GM12878 (cell line): ENCODE data around the gene LTBP2. TPM values are rescaled to one million over a fixed set of nuclear protein-coding genes. Genes with fewer than 3 reads are reported as not detected.

ENCODE experiments used
- ATF2 ChIP-seq: IDR thresholded peaks from 2 replicates; pipeline ENCODE4 v1.6.1; 2012; ENCODE audit warnings: low read length, inconsistent platforms
- BRCA1 ChIP-seq: IDR thresholded peaks from 2 replicates; pipeline ENCODE4 v1.6.1; 2011; ENCODE audit warnings: low read depth, low read length, improper control_type of control experiment
- E2F4 ChIP-seq: IDR thresholded peaks from 2 replicates; pipeline ENCODE4 v1.6.1; 2012; ENCODE audit warnings: low read depth, low read length, improper control_type of control experiment
- JUND ChIP-seq: IDR thresholded peaks from 2 replicates; pipeline ENCODE4 v1.6.1; 2012; ENCODE audit warnings: low read depth, mild to moderate bottlenecking, low read length, improper control_type of control experiment, moderate library complexity
- LARP7 ChIP-seq: fragments of 450-650 bp; IDR thresholded peaks from 2 replicates; pipeline ENCODE4 v1.6.1; 2017; ENCODE audit warnings: mild to moderate bottlenecking
- MTA2 ChIP-seq: fragments of 450-650 bp; IDR thresholded peaks from 2 replicates; pipeline ENCODE4 v1.6.1; 2016; ENCODE audit warnings: low read depth, mild to moderate bottlenecking, moderate library complexity
- SMC3 ChIP-seq: IDR thresholded peaks from 2 replicates; pipeline ENCODE4 v1.6.1; 2011; ENCODE audit warnings: low read length, improper control_type of control experiment, borderline replicate concordance
- SREBF2 ChIP-seq: IDR thresholded peaks from 2 replicates; pipeline ENCODE4 v1.6.1; 2012; ENCODE audit warnings: mild to moderate bottlenecking, low read length
- polyA plus RNA-seq, 11 experiments: library from polyadenylated mRNA; depleted of rRNA in 4 of 11; unstranded in 6 of 11; stranded (reverse) in 5 of 11; fragments of >200 nt; fragmentation: Nextera tagmentation in 4 of 11; fragmentation: Illumina TruSeq in 1 of 11; extraction: Ambion mirVana in 4 of 11; extraction: Trizol in 1 of 11; gene quantifications; 1 replicate in 1 of 11; 2 replicates in 10 of 11; pipeline versions ENCODE4 v1.2.1 to v1.2.3, GENCODE V29; 2011 to 2016; ENCODE audit warnings: inconsistent platforms in 2 of 11, missing spikeins in 2 of 11, low read depth in 1 of 11
- total RNA-seq, 4 experiments: library from RNA; depleted of rRNA in 3 of 4; stranded (reverse); fragments of >200 nt in 3 of 4; fragmentation: Illumina TruSeq in 1 of 4; extraction: Trizol in 1 of 4; gene quantifications; 2 replicates each; pipeline versions ENCODE4 v1.2.1 to v1.2.3, GENCODE V29; 2013 to 2021
- TF ChIP-seq, protein P1 (sequence below): fragments of 450-650 bp; IDR thresholded peaks from 2 replicates; pipeline ENCODE4 v1.6.1; 2017; ENCODE audit warnings: low read depth, mild to moderate bottlenecking, moderate library complexity
- TF ChIP-seq, protein P2 (sequence below): fragments of 450-650 bp; IDR thresholded peaks from 2 replicates; pipeline ENCODE4 v1.6.1; 2017; ENCODE audit warnings: mild to moderate bottlenecking
- TF ChIP-seq, protein P3 (sequence below): fragments of 450-650 bp; IDR thresholded peaks from 2 replicates; pipeline ENCODE4 v1.6.1; 2016; ENCODE audit warnings: mild to moderate bottlenecking

LTBP2 gene
- total and polyA plus RNA-seq, 10 of the 15 experiments (the other 5 are each of a cell fraction or from before 2014, with no cell fraction given), result 0.03 to 0.23 (median 0.06) TPM; not detected in 1

DNA sequence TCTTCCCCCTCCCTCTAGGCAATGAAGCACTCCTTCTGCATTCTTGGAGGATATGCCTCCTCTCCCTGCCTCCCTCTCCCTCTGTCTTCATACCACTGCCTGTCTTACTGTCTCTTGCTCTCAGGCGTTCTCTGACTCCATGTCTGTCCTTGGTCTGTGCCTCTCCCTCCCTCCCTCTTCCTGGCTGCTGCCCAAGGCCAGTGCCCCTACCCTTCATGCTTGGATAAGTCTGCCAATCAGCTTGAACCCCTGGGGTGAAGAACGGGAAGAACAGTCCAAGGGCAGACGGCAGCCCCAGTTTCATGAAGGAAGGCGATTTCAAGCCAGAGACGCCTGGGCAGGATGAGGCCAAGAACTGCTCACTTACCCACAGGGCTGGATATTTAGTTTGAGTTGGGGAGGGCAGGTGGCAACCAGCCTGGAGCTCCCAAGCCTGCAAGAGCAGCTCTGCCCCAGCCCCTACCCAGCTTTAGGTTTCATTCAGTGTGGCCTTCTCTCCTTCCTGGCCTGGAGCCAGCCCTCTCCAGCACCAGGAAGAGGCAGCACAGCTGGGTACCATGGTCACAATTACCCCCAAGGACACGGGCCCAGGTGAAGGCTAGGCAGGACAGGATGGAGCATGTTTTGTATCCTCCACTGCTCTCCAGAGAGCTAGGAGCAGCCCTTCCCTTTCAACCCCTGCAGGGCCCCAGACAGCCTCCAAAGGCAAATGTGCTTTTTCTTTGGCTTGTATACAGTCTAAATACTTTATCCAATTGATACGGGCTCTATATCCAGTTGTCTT lies 35.8 kb upstream of the LTBP2 start (continued):
- TF ChIP-seq, protein P1, sequence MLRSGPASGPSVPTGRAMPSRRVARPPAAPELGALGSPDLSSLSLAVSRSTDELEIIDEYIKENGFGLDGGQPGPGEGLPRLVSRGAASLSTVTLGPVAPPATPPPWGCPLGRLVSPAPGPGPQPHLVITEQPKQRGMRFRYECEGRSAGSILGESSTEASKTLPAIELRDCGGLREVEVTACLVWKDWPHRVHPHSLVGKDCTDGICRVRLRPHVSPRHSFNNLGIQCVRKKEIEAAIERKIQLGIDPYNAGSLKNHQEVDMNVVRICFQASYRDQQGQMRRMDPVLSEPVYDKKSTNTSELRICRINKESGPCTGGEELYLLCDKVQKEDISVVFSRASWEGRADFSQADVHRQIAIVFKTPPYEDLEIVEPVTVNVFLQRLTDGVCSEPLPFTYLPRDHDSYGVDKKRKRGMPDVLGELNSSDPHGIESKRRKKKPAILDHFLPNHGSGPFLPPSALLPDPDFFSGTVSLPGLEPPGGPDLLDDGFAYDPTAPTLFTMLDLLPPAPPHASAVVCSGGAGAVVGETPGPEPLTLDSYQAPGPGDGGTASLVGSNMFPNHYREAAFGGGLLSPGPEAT, result no peak
- TF ChIP-seq LARP7 (no peak), MTA2 (no peak), SREBF2 (no peak), SMC3 (no peak), JUND (no peak), BRCA1 (no peak), E2F4 (no peak), ATF2 (no peak)
- TF ChIP-seq, protein P2, sequence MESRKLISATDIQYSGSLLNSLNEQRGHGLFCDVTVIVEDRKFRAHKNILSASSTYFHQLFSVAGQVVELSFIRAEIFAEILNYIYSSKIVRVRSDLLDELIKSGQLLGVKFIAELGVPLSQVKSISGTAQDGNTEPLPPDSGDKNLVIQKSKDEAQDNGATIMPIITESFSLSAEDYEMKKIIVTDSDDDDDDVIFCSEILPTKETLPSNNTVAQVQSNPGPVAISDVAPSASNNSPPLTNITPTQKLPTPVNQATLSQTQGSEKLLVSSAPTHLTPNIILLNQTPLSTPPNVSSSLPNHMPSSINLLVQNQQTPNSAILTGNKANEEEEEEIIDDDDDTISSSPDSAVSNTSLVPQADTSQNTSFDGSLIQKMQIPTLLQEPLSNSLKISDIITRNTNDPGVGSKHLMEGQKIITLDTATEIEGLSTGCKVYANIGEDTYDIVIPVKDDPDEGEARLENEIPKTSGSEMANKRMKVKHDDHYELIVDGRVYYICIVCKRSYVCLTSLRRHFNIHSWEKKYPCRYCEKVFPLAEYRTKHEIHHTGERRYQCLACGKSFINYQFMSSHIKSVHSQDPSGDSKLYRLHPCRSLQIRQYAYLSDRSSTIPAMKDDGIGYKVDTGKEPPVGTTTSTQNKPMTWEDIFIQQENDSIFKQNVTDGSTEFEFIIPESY, result no peak
- TF ChIP-seq, protein P3, sequence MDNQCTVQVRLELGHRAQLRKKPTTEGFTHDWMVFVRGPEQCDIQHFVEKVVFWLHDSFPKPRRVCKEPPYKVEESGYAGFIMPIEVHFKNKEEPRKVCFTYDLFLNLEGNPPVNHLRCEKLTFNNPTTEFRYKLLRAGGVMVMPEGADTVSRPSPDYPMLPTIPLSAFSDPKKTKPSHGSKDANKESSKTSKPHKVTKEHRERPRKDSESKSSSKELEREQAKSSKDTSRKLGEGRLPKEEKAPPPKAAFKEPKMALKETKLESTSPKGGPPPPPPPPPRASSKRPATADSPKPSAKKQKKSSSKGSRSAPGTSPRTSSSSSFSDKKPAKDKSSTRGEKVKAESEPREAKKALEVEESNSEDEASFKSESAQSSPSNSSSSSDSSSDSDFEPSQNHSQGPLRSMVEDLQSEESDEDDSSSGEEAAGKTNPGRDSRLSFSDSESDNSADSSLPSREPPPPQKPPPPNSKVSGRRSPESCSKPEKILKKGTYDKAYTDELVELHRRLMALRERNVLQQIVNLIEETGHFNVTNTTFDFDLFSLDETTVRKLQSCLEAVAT, result no peak
- TF ChIP-seq, all 136 proteins: peak for 0
